Measurements from ENCODE around the gene PES1.

Gene PES1

GRCh38 chr22:30617819-30618218 is 26.1 kb upstream of the PES1 start:
- no peak for DNase-seq (ENCODE audit: extremely low spot score)
- ChIA-PET CTCF (interaction anchor here (3.4 to 6.3 kb wide), 2 partner anchors 11 to 16 kb away, joined by 22 to 34 read pairs; partner anchors contain the start of genes SLC35E4 and TCN2), POLR2A (no interaction called here)
- TF ChIP-seq CTCF (IDR thresholded peaks at IDR 0.05; ENCODE audit: control extremely low read depth, extremely low read depth, low read depth, missing control alignments) = no peak

GRCh38 chr22:30615543-30615954 is 23.8 kb upstream of the PES1 start:
- no peak for DNase-seq (ENCODE audit: extremely low spot score)
- CTCF ChIA-PET = interaction anchor here (6.3 kb wide), 1 partner anchor 19 kb away, joined by 34 read pairs; the partner anchor contains the start of gene SLC35E4
- POLR2A ChIA-PET = no interaction called here
- TF ChIP-seq CTCF (IDR thresholded peaks at IDR 0.05; ENCODE audit: control extremely low read depth, extremely low read depth, low read depth, missing control alignments) = no peak

- no peak for TF ChIP-seq CTCF (IDR thresholded peaks at IDR 0.05; ENCODE audit: control extremely low read depth, extremely low read depth, low read depth, missing control alignments)
- POLR2A ChIA-PET = no interaction called here
- CTCF ChIA-PET = interaction anchor here (6.3 kb wide), 1 partner anchor 19 kb away, joined by 34 read pairs; the partner anchor contains the start of gene SLC35E4
- DNase-seq (ENCODE audit: extremely low spot score) = no peak
Measured at GRCh38 chr22:30614879-30615278, 23.2 kb upstream of the PES1 start.

GRCh38 chr22:30614268-30614667 is 22.6 kb upstream of the PES1 start:
- ChIA-PET CTCF (interaction anchor here (6.3 kb wide), 1 partner anchor 20 kb away, joined by 34 read pairs; the partner anchor contains the start of gene SLC35E4), POLR2A (no interaction called here)
- no peak for TF ChIP-seq CTCF (IDR thresholded peaks at IDR 0.05; ENCODE audit: control extremely low read depth, extremely low read depth, low read depth, missing control alignments)
- no peak for DNase-seq (ENCODE audit: extremely low spot score)

GRCh38 chr22:30612789-30613188 is 21.1 kb upstream of the PES1 start:
- ChIA-PET CTCF (interaction anchor here (6.3 kb wide), 1 partner anchor 21 kb away, joined by 34 read pairs; the partner anchor contains the start of gene SLC35E4), POLR2A (no interaction called here)
- no peak for DNase-seq (ENCODE audit: extremely low spot score)
- TF ChIP-seq CTCF (IDR thresholded peaks at IDR 0.05; ENCODE audit: control extremely low read depth, extremely low read depth, low read depth, missing control alignments) = no peak

GRCh38 chr22:30611197-30611596 is 19.5 kb upstream of the PES1 start:
- CTCF ChIA-PET = interaction anchor here (1.0 kb wide), 1 partner anchor 9 kb away, joined by 3 read pairs; no protein-coding TSS in a partner anchor

More at GRCh38 chr22:30611197-30611596, 19.5 kb upstream of the PES1 start:
- POLR2A ChIA-PET = no interaction called here
- TF ChIP-seq CTCF (IDR thresholded peaks at IDR 0.05; ENCODE audit: control extremely low read depth, extremely low read depth, low read depth, missing control alignments) = no peak
- no peak for DNase-seq (ENCODE audit: extremely low spot score)

All from GM10248 (cell line).